ENCODE measurements around the gene PON3. TPM values are rescaled to one million over a fixed set of nuclear protein-coding genes. Genes with fewer than 3 reads are reported as not detected.

Gene PON3
- total RNA-seq, 1 experiment from 2014 or later = 5.3 TPM

DNA sequence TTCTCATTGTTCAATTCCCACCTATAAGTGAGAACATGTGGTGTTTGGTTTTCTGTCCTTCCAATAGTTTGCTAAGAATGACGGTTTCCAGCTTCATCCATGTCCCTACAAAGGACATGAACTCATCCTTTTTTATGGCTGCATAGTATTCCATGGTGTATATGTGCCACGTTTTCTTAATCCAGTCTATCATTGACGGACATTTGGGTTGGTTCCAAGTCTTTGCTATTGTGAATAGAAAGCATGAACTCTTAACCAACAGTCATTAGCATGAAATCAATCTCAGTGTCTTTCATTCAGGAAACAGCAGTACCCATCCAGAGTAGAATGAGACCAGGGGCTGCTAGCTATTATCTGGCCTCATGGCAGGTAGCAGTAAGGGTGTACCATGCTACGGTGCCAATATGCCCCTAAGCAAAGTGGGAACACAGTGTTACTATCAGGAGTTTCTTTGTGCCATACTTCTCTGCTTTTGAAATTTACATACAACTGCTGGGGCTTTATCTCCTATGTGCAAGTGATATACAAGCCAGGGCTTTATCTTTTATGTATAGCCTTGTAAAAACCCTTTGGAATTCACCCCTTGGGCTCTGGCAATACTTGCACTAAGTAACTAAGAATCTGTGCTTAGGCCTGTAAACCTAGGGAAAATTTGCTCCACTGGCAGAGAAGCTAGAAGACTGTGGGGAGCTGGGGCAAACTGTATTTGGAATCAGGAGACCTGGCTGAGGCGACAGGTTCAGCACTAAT, 33.2 kb upstream of the PON3 start:
- BruUV-seq (replicated peaks) = no TSS peak
- Mint-ChIP-seq H3K36me3 (ENCODE audit: insufficient read depth, unreplicated experiment) (peaks cover 6% of the 10 kb centered on the region), H3K9me3 (ENCODE audit: low read depth, unreplicated experiment) (no peaks in the 10 kb centered on the region), H3K27ac (ENCODE audit: unreplicated experiment) (no peak overlapping the region), H3K4me1 (ENCODE audit: low read depth, unreplicated experiment) (peaks cover 18% of the 10 kb centered on the region), H3K27me3 (ENCODE audit: unreplicated experiment) (no peaks in the 10 kb centered on the region), H3K4me3 (ENCODE audit: low read depth, unreplicated experiment) (no peak overlapping the region)
- CTCF ChIA-PET = no interaction called here
- TF ChIP-seq CTCF (IDR thresholded peaks at IDR 0.05; ENCODE audit: unreplicated experiment) = no peak
- intact Hi-C loops (cut with micrococcal nuclease; ENCODE audit: unreplicated experiment) = no loop called here
- no peak for DNase-seq

GRCh38 chr7:95427914-95428516, 31.8 kb upstream of the PON3 start:
- BruUV-seq (replicated peaks) = no TSS peak
- intact Hi-C loops (cut with micrococcal nuclease; ENCODE audit: unreplicated experiment) = no loop called here
- DNase-seq = no peak
- Mint-ChIP-seq H3K9me3 (ENCODE audit: low read depth, unreplicated experiment) (peaks cover 3% of the 10 kb centered on the region), H3K27me3 (ENCODE audit: unreplicated experiment) (no peaks in the 10 kb centered on the region), H3K27ac (ENCODE audit: unreplicated experiment) (no peak overlapping the region), H3K4me3 (ENCODE audit: low read depth, unreplicated experiment) (no peak overlapping the region), H3K36me3 (ENCODE audit: insufficient read depth, unreplicated experiment) (no peaks in the 10 kb centered on the region), H3K4me1 (ENCODE audit: low read depth, unreplicated experiment) (peaks cover 6% of the 10 kb centered on the region)
- TF ChIP-seq CTCF (IDR thresholded peaks at IDR 0.05; ENCODE audit: unreplicated experiment) = no peak
- CTCF ChIA-PET = no interaction called here

GRCh38 chr7:95427166-95427565, 31.0 kb upstream of the PON3 start:
- CTCF ChIA-PET = no interaction called here
- Mint-ChIP-seq H3K36me3 (ENCODE audit: insufficient read depth, unreplicated experiment) (no peaks in the 10 kb centered on the region), H3K27me3 (ENCODE audit: unreplicated experiment) (no peaks in the 10 kb centered on the region), H3K4me3 (ENCODE audit: low read depth, unreplicated experiment) (no peak overlapping the region), H3K9me3 (ENCODE audit: low read depth, unreplicated experiment) (peaks cover 3% of the 10 kb centered on the region), H3K27ac (ENCODE audit: unreplicated experiment) (no peak overlapping the region), H3K4me1 (ENCODE audit: low read depth, unreplicated experiment) (peaks cover 3% of the 10 kb centered on the region)
- no peak for TF ChIP-seq CTCF (IDR thresholded peaks at IDR 0.05; ENCODE audit: unreplicated experiment)
- BruUV-seq (replicated peaks) = no TSS peak
- no peak for DNase-seq
- intact Hi-C loops (cut with micrococcal nuclease; ENCODE audit: unreplicated experiment) = no loop called here

- H3K27ac Mint-ChIP-seq (ENCODE audit: unreplicated experiment) = no peak overlapping the region
- H3K4me1 Mint-ChIP-seq (ENCODE audit: low read depth, unreplicated experiment) = peaks cover 18% of the 10 kb centered on the region
Measured at GRCh38 chr7:95425694-95426093, 29.5 kb upstream of the PON3 start.

More at GRCh38 chr7:95425694-95426093, 29.5 kb upstream of the PON3 start:
- no peak for DNase-seq
- Mint-ChIP-seq H3K36me3 (ENCODE audit: insufficient read depth, unreplicated experiment) (peaks cover 7% of the 10 kb centered on the region), H3K9me3 (ENCODE audit: low read depth, unreplicated experiment) (peaks cover 3% of the 10 kb centered on the region), H3K27me3 (ENCODE audit: unreplicated experiment) (no peaks in the 10 kb centered on the region), H3K4me3 (ENCODE audit: low read depth, unreplicated experiment) (no peak overlapping the region)
- intact Hi-C loops (cut with micrococcal nuclease; ENCODE audit: unreplicated experiment) = no loop called here
- TF ChIP-seq CTCF (IDR thresholded peaks at IDR 0.05; ENCODE audit: unreplicated experiment) = no peak
- CTCF ChIA-PET = no interaction called here
- no TSS peak for BruUV-seq (replicated peaks)
